ENCODE results near the gene ZFR2. TPM values are rescaled to one million over a fixed set of nuclear protein-coding genes. Genes with fewer than 3 reads are reported as not detected.

Gene ZFR2
- total RNA-seq, 4 donors from 2014 or later = not detected

DNA sequence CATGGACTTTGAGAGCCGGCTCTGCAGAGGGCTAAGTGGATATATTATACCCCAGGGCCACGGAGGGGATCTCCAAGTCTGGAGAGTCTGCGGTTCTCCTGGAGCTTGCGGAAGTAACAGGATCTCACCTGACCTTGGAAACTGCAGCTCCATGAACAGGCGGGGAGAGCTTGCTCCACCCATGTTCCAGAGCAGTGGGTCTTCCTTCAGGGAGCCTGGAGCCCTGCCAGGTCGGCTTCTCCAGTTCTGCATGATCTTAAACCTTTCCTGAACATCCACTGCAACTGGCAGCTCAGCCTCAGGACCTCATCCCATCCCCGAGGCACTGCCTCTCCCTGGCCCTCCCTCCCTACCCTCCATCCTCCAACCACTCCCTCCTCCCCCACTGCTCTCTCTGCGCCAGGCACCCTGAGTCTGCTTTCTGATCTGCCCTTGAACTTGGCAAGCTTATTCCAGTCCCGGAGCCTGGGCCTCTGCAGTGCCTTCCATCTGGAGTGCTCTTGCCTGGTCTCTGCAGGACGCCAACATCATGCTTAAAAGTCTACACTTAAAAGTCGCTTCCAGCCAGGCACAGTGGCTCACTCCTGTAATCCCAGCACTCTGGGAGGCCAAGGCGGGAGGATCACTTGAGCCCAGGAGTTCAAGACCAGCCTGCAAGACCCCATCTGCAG is 24.8 kb upstream of the ZFR2 start:
- no peaks in the 10 kb centered on the region for H3K4me1 ChIP-seq
- no peaks in the 10 kb centered on the region for H3K27me3 ChIP-seq
- intact Hi-C loops (cut with DNase I; ENCODE audit: low total_unique reads) (no loop called here), in situ Hi-C loops (cut with MboI; ENCODE audit: low pct_ligation_motif_present in 1 of 4, low pct_unique_long_range_greater_than_20kb in 1 of 4, low sequenced_read_pairs in 3 of 4) (no loop called here)
- 49% methylated on average over 12 of the region's 12 CpGs; no CpG with 5 or more reads in 1 of the 2 donors for WGBS, 2 donors (ENCODE audit: low coverage in 1 of 2)
- no peak for TF ChIP-seq POLR2A (IDR thresholded peaks at IDR 0.05)
- TF ChIP-seq EP300 (IDR thresholded peaks at IDR 0.05; ENCODE audit: low read depth) = no peak
- no peak for TF ChIP-seq POLR2AphosphoS5 (IDR thresholded peaks at IDR 0.05)
- TF ChIP-seq, protein P1, sequence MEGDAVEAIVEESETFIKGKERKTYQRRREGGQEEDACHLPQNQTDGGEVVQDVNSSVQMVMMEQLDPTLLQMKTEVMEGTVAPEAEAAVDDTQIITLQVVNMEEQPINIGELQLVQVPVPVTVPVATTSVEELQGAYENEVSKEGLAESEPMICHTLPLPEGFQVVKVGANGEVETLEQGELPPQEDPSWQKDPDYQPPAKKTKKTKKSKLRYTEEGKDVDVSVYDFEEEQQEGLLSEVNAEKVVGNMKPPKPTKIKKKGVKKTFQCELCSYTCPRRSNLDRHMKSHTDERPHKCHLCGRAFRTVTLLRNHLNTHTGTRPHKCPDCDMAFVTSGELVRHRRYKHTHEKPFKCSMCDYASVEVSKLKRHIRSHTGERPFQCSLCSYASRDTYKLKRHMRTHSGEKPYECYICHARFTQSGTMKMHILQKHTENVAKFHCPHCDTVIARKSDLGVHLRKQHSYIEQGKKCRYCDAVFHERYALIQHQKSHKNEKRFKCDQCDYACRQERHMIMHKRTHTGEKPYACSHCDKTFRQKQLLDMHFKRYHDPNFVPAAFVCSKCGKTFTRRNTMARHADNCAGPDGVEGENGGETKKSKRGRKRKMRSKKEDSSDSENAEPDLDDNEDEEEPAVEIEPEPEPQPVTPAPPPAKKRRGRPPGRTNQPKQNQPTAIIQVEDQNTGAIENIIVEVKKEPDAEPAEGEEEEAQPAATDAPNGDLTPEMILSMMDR (IDR thresholded peaks at IDR 0.05) = no peak
- H3K27ac ChIP-seq = no peak overlapping the region
- H3K9me3 ChIP-seq = peaks cover 0 to 2% of the 10 kb centered on the region in 2 donors
- no peaks in the 10 kb centered on the region for H3K36me3 ChIP-seq
- no peak for DNase-seq
- H3K4me3 ChIP-seq = no peak overlapping the region

DNA sequence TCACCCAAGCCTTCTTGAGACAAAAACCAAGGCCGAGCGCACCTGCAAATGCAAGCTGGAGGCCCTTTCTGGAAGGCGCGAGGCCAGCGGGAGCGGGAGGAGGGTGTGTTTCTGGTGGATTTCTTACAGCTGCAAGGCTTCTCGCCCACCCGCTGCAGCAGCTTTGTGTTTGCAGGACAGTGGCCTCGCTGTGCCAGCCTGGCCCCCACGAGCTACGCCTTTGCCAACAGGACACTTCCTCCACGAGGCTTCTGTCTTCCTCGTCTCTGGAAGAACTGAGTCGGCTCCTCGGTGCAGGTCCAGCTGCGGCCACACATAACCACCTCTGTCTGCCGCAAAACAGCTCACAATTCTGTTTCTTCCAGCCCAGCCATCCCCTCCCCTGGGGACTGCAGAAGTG is 21.8 kb upstream of the ZFR2 start:
- Histone ChIP-seq H3K9me3 (no peaks in the 10 kb centered on the region), H3K4me3 (no peak overlapping the region), H3K4me1 (no peaks in the 10 kb centered on the region), H3K27me3 (no peaks in the 10 kb centered on the region), H3K36me3 (no peaks in the 10 kb centered on the region), H3K27ac (no peak overlapping the region)
- 82% methylated on average over 17 of the region's 17 CpGs; no CpG with 5 or more reads in 1 of the 2 donors for WGBS, 2 donors (ENCODE audit: low coverage in 1 of 2)
- intact Hi-C loops (cut with DNase I; ENCODE audit: low total_unique reads) = no loop called here
- in situ Hi-C loops (cut with MboI; ENCODE audit: low pct_ligation_motif_present in 1 of 4, low pct_unique_long_range_greater_than_20kb in 1 of 4, low sequenced_read_pairs in 3 of 4) = no loop called here
- DNase-seq = no peak
- no peak for TF ChIP-seq EP300 (IDR thresholded peaks at IDR 0.05; ENCODE audit: low read depth)

DNA sequence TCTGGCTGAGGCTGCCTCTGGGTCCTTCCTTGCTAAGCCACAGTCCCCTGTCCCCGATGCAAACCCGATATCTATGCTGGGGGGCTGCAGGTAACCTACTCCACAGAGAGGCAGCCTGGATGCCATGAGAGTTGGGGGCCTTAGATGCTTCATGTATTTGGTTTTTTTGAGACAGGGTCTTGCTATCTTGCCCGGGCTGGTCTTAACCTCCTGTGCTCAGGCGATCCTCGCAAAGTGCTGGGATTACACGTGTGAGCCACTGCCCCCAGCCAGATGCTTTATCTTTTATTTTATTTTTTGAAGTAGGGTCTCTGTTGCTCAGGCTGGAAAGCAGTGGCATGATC is 13.2 kb upstream of the ZFR2 start:
- no peak for TF ChIP-seq POLR2A (IDR thresholded peaks at IDR 0.05)
- intact Hi-C loops (cut with DNase I; ENCODE audit: low total_unique reads) = no loop called here
- DNase-seq = no peak
- Histone ChIP-seq H3K27ac (no peak overlapping the region), H3K4me1 (peaks cover 0 to 5% (median 0%) of the 10 kb centered on the region in 4 donors), H3K4me3 (no peak overlapping the region), H3K36me3 (no peaks in the 10 kb centered on the region), H3K9me3 (no peaks in the 10 kb centered on the region), H3K27me3 (peaks cover 67% of the 10 kb centered on the region)
- in situ Hi-C loops (cut with MboI; ENCODE audit: low pct_ligation_motif_present in 1 of 4, low pct_unique_long_range_greater_than_20kb in 1 of 4, low sequenced_read_pairs in 3 of 4) = no loop called here
- WGBS, 2 donors (ENCODE audit: low coverage in 1 of 2) = 37% methylated on average over 6 of the region's 6 CpGs; no CpG with 5 or more reads in 1 of the 2 donors

DNA sequence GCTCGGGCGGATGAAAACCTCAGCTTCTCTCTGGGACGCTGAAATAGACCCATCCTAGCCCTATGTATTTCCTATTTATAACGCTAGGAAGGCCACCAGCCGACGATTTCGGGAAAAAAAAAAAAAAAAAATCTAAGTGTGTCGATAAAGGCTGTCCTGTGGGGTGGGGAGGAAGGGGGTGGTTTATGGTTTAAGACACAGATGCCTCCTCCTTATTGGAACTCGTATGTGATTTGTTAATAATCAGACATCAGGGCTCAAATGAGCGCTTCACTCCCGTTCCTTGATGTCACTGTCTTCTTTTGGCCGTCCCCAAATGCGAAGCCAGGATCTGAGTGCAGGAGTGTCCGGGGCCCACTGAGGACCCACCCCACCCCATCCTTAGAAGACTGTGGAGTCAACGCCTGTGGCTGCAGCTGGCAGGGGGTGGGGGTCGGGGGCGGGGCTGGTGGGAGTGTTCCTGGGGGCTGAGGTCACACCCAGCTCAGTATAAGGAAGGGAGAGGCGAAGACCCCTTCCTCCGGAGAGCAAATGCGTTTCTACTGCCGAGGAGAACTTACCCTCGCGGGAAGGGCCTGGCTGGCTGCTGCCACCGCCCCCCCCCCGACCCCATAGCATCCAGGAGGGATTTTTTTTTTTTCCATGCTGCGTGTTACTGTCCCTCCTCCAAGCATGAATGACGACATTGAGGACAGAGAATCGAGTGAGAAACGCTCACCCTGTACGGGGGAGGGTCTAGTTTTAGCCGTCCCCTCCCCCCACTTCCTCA is 12.6 kb upstream of the ZFR2 start:
- 8 to 13% methylated on average over 12 to 30 of the region's 31 CpGs for WGBS, 2 donors (ENCODE audit: low coverage in 1 of 2)
- Histone ChIP-seq H3K4me1 (peaks cover 0 to 5% (median 0%) of the 10 kb centered on the region in 4 donors), H3K36me3 (no peaks in the 10 kb centered on the region), H3K27ac (no peak overlapping the region), H3K9me3 (no peaks in the 10 kb centered on the region), H3K4me3 (no peak overlapping the region), H3K27me3 (peaks cover 67% of the 10 kb centered on the region)
- in situ Hi-C loops (cut with MboI; ENCODE audit: low pct_ligation_motif_present in 1 of 4, low pct_unique_long_range_greater_than_20kb in 1 of 4, low sequenced_read_pairs in 3 of 4) (no loop called here), intact Hi-C loops (cut with DNase I; ENCODE audit: low total_unique reads) (no loop called here)
- TF ChIP-seq EP300 (IDR thresholded peaks at IDR 0.05; ENCODE audit: low read depth) = no peak
- TF ChIP-seq POLR2AphosphoS5 (IDR thresholded peaks at IDR 0.05) = no peak
- no peak for TF ChIP-seq POLR2A (IDR thresholded peaks at IDR 0.05)
- TF ChIP-seq, protein P1 (IDR thresholded peaks at IDR 0.05) = no peak
- DNase-seq = no peak

DNA sequence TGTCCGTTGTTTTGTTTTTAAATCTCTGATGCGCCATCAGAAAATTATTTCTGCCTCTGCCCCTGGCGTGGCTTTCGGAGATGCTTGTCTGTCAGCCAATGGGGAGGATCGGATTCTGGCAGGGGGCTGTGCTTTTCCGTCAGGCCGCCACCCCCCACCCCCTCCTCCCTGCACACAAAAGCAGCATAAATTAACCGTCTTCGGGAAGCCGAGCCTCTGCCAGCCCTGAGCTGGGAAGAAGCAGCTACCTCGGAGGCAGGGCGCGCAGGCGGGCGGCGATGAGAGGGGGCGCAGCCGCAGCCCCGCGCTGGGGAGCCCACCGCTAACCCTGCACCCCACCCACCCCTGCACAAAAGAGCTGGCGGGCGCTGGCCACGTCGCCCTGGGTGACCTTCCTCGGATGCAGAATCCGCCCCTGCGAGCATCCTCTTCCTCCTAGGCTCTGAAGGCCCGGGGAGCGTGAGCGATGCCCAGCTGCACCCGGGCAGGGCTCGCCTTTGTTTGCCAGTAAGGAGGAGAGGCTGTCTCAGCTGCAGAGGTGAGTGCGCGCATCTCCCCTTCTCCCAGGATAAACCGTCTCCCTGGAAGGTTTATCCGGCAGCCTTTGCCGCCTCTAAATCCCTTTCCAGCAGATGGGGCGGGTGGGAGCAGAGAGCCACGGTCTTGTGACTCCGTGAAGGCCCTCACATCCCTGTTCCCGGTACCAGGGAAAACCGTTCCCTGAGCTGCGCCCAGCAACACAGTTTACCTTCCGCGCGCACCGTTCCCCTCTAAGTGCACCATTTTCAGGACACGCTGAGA is 11.8 kb upstream of the ZFR2 start, which contains the start of gene ATCAY:
TSS of gene ATCAY (plus strand) at position 215 of the 801 bp plus-strand sequence. CDS start 5,083 bp downstream, outside the sequence.
- WGBS, 2 donors (ENCODE audit: low coverage in 1 of 2) = 6 to 7% methylated on average over 7 to 25 of the region's 49 CpGs
- TF ChIP-seq POLR2AphosphoS5 (IDR thresholded peaks at IDR 0.05) (no peak), POLR2A (IDR thresholded peaks at IDR 0.05) (no peak), EP300 (IDR thresholded peaks at IDR 0.05; ENCODE audit: low read depth) (no peak)
- TF ChIP-seq, protein P1 (IDR thresholded peaks at IDR 0.05) = no peak
- no peak within 1 kb of the TSS for H3K4me3 ChIP-seq
- H3K27ac ChIP-seq = no peak within 1 kb of the TSS
- H3K9me3 ChIP-seq = no peaks in the 10 kb centered on the region
- intact Hi-C loops (cut with DNase I; ENCODE audit: low total_unique reads) (no loop called here), in situ Hi-C loops (cut with MboI; ENCODE audit: low pct_ligation_motif_present in 1 of 4, low pct_unique_long_range_greater_than_20kb in 1 of 4, low sequenced_read_pairs in 3 of 4) (no loop called here)
- peaks cover 67% of the 10 kb centered on the region for H3K27me3 ChIP-seq
- DNase-seq = no peak
- H3K4me1 ChIP-seq = peaks cover 0 to 5% (median 0%) of the 10 kb centered on the region in 4 donors
- H3K36me3 ChIP-seq = no peaks in the 10 kb centered on the region

Data from transverse colon (tissue), 4 donors.